D341Med (cell line): ENCODE data around the gene FCHO2.

Experiments
- DNase-seq: peaks from one replicate; pipeline ENCODE4 v3.0.0; 2012; ENCODE audit warnings: low spot score

Gene FCHO2

DNA sequence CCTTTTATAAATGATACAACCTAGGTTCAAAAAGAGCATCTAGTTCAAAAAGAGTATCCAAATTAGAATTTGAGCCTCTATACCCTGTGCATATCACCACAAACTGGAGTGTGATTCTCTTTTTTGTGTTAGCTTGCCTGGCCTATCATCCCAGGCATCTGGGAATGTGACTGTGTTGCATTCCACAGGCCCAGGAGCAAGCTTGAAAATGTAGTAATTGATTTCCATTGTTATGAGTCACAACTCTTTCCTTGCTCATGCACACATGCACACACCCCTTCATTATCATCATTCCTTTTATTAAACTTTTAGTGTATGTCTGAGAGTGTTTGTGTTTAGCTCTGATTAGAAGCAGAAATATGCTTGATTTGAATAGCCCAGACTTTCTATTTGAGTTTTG, 75.2 kb downstream of the FCHO2 start:
- no peak for DNase-seq

DNA sequence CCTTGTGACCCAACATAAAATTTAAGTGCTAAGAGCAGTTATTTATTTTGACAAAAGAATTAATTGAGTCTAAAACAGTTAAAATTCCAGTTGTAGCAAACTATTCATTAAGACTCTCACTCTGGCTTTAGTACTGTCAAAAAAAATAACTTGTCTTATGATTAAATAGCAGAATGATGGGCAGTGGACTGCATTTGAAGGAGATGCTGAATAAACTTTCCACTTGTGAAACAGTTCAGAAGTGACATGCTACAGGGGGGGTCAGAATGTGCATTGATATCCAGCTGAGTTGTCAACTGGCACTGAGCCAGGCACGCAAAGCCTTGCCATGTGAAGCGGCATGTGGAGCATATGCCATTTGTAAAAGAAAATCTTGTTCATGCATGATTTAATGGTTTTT, 76.0 kb downstream of the FCHO2 start:
- peak; percentile 25 for DNase-seq

DNA sequence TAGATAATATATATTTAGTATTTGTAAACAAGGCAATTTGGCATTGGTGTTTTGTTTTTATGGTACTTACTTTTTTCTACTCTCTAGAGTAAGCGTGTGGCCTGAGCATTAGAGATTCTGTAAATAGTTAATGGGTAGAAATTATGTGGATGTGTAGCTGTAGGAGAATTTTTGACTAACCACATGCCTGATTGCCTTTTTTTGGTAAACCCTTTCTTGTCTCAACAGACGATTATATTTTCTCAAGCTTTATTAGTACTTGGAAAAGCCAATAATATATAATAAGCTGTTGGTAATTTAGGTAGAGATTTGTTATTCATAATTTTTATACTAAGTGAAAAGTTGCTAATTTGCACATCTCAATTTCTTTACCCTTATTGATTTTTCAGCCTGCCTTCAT, 76.8 kb downstream of the FCHO2 start:
- DNase-seq: no peak

DNA sequence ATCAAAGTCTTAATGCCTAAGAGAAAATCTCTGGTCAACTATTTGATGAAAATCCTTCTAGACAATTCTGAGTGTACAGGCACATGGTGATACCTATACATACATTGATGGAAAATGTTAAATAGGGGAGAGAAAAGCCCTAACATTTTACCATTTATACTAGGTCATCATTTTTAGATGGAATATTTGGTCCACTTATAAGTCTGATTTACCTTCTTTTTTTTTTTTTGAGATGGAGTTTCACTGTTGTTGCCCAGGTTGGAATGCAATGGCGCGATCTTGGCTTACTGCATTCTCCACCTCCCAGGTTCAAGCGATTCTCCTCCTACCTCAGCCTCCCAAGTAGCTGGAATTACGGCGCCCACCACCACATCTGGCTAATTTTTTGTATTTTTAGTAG, 81.7 kb downstream of the FCHO2 start:
- DNase-seq: no peak

DNA sequence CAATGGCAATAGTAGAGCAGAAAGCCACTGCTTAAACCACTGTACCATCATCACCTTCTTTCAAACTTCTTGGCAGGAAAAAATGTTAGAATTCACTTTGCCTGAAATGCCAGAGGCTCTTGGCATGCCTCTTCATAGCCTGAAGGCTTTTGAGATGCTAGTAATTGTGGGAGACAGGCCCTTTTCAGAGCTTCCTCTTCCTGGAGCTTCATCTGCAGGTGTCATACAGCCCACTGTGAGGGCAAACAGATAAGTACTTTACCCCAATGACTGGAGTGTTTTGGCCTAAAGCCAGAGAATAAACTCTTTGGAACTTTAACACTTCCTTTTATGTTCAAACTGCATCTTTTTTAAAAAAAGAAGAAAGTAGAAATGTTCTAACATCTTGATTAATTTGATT, 83.2 kb downstream of the FCHO2 start:
- DNase-seq: no peak

DNA sequence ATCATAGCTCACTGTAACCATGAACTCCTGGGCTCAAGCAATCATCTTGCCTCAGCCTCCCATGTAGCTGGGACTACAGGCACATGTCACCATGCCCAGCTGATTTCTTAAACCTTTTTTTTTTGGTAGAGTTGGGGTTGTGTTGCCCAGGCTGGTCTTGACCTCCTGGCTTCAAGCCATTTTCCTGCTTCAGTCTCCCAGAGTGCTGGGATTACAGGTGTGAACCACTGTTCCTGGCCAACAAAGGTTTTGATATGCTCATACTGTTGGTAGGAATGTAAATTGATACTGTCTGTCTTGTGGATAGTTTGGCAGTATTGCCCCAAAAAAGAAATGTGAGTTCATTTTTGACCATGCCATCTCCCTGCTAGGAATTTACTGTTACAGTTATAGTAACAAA, 87.2 kb downstream of the FCHO2 start:
- DNase-seq: no peak

DNA sequence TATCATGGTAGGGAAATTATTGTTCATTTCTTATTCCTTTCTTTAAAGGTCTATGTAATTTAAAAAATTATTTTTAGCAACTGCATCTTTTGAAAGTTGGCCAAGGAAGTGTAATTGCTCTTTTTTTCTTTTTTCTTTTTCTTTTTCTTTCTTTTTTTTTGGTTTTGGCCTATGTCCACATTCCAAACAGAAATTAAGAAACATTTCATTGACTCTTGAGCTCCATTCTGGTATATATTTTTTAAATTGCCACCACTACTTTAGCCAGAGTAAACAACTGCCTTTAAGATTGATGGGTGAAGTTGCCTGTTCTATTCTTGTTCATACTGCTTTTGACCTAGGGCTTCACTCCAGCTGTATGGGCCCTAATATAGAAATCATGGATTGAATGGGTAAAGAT, 88.7 kb downstream of the FCHO2 start:
- no peak for DNase-seq

DNA sequence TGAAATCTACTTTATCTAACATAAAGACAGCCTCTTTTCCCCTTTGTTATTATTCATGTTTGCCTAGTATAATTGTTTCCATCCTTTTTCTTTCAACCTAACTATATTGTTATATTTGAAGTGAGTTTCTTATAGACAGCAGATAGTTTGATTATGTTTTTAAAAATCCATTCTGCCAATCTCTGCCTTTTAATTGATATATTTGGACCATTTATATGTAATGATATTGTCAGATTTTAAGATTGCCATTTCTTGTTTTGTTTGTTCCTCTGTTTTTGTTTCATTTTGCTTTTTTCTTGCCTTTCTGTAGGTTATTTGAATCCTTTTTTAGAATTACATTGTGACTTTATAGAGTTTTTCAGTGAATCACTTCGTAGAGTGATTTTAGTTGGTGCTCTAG, 89.8 kb downstream of the FCHO2 start:
- DNase-seq: no peak

DNA sequence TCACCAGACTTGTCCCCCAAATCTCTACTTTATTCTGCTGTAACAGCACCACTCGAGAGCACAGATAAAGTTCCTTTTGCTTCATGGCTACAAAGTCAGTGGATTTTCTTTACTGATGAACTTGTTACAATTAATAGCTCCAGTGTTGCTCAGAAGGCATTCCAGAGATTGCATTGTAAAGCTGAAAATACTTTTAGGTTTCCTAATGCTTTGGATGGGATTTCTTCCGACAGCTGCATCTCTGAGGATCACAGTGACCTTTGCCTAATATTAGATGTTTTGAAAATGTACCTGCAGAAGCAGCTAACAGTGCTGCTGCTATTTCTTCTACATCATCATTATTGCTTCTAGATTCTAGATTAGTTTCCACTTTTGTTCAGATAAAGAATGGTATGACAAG, 105.8 kb downstream of the FCHO2 start:
- DNase-seq: no peak

DNA sequence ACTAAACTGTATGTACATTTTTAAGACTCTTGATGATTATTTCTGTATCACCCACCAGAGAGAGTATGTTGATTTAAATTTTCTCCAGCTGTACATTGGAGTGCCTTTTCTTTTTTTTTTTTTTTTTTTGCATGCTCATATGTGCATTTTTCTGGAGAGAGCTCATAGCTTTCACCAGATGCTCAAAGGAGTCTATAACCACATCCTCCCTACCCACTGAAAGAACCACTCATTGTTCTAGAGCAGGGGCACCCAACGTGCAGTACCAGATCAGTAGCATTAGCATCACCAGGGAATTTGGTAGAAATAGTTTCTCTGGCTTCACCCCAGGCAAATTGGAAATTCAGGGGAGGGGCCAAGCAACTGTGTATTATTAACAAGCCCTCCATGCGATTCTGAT, 110.6 kb downstream of the FCHO2 start:
- no peak for DNase-seq

DNA sequence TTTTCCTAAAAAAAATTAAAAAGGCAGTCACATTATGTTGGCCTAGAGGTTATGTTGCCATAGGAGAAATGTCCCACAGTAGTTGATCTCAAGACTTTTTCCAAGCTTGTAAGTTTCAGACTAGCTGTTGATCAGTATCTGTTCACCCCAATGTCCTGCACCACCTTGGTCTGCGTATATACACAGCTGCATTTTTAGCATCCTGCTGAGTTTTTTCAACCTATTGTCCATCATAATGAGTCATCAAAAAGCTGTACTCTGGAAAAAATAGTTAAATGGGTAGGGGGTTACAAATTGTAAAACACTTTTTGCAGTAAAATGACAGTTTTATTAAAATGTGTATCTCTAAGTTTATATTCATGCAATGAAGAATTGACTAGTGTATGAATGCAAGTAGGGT, 111.4 kb downstream of the FCHO2 start:
- no peak for DNase-seq

DNA sequence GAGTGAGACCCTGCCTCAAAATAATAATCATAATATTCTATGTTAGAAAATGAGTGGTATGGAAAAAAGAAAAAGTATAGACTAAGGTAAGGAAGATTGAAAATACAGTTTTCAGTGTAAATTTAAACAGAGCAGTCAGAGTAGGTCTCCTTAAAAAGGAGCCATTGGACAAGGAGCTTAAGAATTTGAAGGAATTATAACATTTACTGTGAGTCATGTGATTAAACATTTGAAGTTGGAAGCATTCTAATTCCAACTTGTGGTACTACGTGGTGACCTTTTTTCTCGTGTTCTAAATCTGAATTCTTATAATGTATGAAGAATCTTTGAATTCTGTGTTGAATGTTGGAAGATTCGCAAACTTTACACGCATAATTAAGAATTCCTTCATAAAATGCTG, 125.3 kb downstream of the FCHO2 start:
- no peak for DNase-seq

DNA sequence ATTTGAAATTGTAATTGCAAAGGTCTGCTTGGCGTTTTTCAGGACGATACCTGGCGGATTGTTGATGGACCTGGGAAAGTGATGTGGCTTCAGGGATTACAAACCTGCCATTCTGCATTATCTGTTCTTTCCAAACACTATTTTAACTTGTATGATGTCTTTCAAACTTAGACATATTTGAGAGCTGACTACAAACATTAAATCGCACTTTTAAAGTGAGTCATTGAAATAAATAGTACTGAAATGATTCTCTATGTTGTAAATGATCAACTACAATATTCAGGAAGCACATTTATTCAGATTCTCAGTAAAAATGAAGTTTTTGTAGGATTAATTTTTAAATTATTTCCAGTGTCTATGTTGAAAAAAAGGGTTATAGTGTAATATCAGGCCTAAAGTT, 132.2 kb downstream of the FCHO2 start:
- DNase-seq: no peak

DNA sequence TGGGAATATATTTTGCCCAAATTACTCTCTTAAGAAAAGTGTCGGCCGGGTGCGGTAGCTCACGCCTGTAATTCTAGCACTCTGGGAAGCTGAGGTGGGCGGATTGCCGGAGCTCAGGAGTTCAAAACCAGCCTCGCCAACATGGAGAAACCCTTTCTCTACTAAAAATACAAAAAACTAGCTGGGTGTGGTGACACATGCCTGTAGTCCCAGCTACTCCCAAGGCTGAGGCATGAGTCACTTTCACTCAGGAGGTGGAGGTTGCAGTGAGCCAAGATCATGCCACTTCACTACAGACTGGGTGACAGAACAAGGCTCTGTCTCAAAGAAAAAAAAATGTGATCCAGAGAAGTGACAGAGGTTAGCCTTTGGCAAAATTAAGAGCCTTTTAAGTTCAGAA, 138.1 kb downstream of the FCHO2 start:
- DNase-seq: no peak

DNA sequence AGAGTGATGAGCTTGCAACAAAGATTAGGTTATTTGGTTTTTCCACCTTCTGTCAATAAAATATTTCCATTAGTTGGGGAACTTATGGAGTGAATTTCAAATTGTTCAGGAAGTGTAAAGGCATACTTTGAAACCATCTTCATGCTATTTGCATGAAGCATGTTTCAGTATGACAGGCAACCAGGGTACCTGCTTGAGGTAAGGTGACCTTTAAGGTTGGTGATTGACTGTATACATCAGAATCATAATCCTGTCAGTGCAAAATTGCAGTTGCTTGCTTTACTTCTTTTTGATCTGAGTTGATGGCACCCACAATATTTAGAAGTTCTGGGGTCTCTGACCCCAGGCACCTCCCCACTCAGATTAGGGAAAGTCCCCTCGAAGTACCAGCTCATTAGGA, 138.6 kb downstream of the FCHO2 start:
- no peak for DNase-seq

DNA sequence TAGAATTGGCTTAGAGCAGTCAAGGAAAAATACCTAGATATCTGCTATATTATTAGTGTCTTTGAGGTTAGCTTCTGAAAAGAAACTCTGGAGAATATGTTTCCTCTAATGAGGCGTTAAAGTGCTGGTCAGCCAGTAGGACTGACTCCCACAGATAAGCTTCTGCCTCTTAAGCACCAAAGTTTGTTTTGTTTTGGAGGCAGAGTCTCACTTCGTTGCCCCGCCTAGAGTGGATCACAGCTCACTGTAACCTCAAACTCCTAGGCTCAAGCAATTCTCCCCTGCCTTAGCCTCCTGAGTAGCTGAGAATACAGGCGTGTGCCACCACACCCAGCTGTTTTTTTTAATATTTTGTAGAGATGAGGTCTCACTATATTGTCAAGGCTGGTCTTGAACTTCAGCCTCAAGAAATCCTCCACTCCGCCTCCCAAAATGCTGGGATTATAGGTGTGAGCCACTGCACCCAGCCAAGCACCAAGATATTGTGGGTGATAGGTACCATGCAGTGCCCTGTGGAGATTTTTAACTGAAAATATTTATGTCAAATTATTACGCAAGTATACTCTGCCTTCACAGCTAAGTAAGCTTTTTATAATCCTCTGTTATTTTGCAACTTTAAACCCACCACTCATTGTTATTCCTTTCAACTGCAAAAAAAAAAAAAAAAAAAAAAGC, 139.9 kb downstream of the FCHO2 start:
- no peak for DNase-seq

DNA sequence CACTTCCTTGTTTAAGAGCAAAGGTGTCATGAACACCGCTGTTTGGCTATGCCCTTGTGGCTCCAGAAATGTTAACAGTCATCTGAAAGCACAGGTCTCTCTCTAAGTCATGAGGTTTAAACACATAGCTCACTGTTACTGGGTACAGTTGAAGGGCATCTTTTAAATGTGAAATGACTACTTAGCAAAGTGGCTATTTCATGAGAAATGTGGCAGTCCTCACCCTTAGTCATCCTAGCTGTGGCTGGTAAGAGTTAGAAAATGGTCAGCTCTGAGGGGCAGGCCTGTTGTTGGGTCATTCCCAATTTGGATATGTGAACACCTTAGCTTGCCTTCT, 140.4 kb downstream of the FCHO2 start:
- DNase-seq: no peak

DNA sequence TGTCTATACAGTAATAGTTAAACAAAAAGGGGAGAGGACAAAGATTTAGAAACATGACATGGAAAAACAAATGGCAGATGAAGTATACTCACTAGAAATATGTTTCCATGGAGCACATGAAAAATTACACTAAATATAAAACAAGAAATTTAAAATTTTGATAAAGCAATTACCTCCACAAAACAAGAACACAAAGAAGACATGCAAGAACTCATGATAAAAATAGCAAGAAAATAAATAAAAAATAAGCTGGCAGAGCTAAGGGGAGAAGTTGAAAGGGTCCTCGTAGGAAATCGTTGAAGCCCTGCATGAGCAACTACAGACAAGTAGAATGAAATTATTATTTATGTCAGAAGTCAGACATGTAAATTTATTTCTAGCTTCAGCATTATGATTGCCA, 141.9 kb downstream of the FCHO2 start:
- no peak for DNase-seq

DNA sequence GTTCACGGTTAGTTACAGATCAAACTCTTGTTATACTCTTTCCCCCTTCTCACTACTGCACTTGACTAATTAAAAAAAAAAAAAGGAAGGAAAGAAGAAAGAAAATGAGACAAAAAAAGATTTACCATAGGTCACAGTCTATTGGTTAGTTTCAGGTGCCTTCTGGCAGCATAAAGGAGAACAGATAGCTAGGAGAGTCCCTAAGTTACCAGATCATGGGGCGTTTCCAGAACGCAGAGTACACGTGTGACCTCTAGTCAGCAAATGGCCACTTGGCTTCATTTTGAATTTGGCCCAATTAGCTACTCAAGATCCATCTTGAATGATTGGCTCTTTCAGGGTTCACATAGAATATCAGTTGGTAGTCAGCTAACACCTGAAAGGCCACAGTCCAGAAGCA, 144.3 kb downstream of the FCHO2 start:
- no peak for DNase-seq

DNA sequence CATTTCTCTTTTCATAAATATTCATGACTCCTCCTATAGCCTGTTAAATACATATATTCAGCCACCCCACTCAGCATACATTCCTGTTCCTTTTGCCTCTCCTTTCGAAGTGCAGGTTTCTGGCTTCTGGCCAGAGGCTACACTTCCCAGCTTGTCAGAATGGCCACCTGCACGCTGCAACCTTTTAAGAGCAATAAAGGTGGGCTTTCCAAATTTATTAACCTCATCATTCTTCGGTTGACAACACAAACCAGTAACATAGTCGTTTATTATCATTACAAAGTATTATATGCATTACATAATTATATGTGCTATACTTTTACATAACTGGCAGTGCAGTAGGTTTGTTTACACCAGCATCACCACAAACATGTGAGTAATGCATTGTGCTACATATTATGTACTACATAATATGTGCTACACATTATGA, 148.0 kb downstream of the FCHO2 start:
- no peak for DNase-seq

DNA sequence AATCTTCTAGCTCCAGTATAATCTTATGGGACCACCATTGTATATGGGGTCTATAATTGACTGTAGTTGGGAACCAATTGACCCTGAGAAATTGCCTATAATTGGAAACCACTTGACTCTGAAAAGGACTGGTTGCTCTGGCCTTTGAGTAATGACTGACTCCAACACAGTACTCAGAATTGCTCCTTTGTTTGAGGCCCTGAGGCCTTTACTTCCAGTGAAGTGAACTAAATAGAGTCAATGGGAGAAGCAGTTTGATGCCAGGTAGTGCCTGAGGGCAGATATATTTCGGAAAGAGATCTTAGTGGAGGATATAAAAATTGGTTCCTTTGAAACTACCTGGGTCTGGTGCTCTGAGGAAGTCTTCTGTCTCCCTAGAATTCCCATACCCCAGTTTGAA, 148.5 kb downstream of the FCHO2 start:
- no peak for DNase-seq

DNA sequence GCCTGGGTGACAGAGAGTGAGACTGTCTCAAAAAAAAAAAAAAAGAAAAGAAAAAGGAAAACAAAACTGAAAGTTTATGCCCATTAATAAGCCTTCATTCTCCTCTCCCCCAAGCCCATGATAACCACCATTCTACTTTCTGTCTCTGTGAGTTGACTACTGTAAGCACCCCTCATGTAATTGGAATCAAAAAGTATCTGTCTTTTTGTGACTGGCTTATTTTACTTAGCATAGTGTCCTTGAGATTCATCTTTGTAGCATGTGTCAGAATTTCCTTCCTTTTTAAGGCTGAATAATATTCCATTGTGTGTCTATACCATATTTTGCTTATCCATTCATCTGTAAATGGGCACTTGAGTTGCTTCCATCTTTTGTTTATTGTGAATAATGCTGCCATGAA, 150.5 kb downstream of the FCHO2 start:
- DNase-seq: no peak

DNA sequence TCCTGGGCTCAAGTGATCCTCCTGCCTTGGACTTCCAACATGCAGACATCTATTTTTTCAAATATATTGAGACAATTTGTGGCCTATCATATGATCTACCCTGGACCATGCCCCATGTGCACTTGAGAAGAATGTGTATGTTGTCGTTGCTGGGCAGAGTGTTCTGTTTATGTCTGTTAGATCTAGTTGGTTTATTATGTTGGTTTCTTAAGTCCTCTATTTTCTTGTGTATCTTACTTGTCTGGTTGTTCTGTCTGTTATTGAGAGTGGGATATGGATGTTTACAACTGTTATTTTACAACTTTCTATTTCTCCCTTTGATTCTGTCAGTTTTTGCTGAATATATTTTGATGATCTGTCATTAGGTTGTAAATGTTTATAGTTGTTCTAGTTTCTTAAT, 154.3 kb downstream of the FCHO2 start:
- DNase-seq: no peak

DNA sequence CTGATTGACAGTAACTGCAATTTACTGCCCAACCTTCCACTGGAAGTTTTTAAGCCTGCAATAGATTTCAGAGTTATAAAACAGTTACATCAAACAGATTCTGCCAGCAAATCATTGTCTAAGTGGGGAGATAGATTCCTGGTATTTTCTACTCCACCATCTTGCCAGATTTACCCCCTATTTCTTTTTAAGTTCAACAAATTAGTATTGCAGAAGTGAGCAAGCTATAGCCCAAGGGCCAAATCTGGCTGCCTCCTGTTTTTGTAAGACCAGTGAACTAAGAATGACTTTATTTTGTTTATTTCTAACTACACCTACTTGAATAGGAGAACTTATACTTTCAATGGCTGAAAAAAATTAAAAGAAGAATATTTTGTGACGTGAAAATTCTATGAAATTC, 155.7 kb downstream of the FCHO2 start:
- DNase-seq: no peak

DNA sequence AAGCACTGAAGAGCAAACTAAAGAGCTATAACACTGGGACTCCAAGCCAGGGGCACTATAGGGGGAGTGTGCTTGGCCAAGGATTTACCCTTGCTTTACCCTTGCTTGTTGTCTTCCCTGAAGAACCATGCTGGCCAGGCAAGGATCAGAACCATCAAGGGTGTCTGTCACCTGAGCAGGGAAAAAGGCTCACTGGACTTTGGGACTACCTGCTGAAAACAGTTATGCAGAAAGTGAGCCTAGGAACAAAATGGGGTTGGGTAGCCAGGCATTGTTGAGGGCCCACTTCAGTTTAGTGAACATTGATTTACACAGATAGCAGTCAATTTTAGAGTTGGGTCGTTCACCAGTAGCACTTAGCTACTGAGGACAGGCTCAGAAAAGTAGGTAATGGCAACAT, 156.5 kb downstream of the FCHO2 start:
- no peak for DNase-seq
